Activated naive CD8-positive, alpha-beta T cell (primary cell): Measurements from ENCODE around the gene PRTG.

Experiments used
- H3K27ac Mint-ChIP-seq: one replicate; pipeline ENCODE4 v1.8.0; 2021; ENCODE audit warnings: mixed read lengths
- H3K27me3 Mint-ChIP-seq: one replicate; pipeline ENCODE4 v1.8.0; 2021; ENCODE audit warnings: mixed read lengths
- H3K36me3 Mint-ChIP-seq: one replicate; pipeline ENCODE4 v1.8.0; 2021; ENCODE audit warnings: mixed read lengths
- H3K4me1 Mint-ChIP-seq: one replicate; pipeline ENCODE4 v1.8.0; 2021; ENCODE audit warnings: low read depth, mixed read lengths
- H3K4me3 Mint-ChIP-seq: one replicate; pipeline ENCODE4 v1.8.0; 2021; ENCODE audit warnings: mild to moderate bottlenecking, mixed read lengths
- H3K9me3 Mint-ChIP-seq: one replicate; pipeline ENCODE4 v1.8.0; 2021; ENCODE audit warnings: low read depth, mixed read lengths

Gene PRTG

DNA sequence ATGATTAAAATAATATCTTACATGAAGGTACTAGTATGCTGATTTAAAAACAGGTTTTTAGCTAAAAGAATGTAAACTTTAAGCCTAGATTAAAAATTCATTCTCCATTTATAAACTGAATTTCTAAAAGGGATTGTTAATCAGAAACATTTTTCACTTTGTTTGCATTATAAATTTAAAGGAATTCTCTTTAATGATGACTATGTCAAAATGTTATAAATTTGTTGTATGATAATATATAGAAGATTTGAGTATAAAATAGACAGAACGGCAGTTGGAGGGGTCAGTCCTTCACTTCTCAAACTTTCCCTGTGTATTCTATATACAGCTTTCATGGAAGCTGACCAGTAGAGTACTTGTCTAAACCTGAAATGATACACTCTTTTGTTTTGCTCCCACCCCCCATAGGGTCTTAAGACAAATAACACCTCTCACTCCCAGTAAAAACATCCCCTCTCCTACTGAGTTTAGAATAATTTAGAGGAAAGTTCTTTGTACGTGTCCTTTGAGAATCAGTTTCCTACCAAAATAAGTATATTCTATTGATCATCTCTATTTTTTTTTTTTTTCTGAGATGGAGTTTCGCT, 90.0 kb downstream of the PRTG start:
- Mint-ChIP-seq H3K4me3 (no peak overlapping the region), H3K9me3 (no peaks in the 10 kb centered on the region), H3K27me3 (peaks cover 1% of the 10 kb centered on the region), H3K4me1 (no peaks in the 10 kb centered on the region), H3K36me3 (no peaks in the 10 kb centered on the region), H3K27ac (no peak overlapping the region)

DNA sequence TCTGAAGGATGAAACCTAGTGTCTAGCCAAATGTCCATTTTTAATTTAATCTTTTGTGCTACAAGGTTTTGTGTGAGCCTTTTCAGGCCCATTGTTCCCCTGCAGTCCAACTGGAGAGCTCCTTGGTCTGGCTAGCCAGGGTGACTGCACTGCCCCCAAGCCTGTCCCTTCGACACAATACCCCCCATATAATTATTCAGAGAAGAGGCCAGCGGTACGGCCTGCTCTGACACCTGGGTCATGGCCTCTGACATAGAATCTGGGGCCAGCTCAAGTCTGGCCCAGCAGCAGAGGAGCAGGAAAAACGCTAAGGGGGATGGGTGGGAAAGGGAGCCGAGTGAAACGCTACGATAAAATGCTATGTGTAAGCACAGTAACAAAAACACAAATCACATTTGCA, 90.6 kb downstream of the PRTG start:
- H3K9me3 Mint-ChIP-seq = no peaks in the 10 kb centered on the region
- no peaks in the 10 kb centered on the region for H3K4me1 Mint-ChIP-seq
- no peak overlapping the region for H3K27ac Mint-ChIP-seq
- H3K4me3 Mint-ChIP-seq = no peak overlapping the region
- no peaks in the 10 kb centered on the region for H3K36me3 Mint-ChIP-seq
- H3K27me3 Mint-ChIP-seq = peaks cover 1% of the 10 kb centered on the region

DNA sequence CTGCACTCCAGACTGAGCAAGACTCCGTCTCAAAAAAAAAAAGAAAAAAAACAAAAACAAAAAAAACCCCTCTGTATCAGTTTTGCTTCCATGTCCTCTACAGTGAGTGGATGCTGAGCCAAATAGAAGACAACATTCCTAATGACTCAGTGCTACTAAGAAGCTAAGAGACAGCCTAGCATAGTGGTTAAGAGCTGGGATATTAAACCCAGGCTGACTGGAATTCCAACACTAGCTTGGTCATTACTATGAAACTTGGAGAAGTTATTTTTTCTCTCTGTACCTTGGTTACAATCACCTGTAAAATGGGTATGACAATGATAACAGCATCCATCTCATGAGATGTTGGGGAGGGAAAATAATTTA, 93.9 kb downstream of the PRTG start:
- H3K4me1 Mint-ChIP-seq = no peaks in the 10 kb centered on the region
- H3K4me3 Mint-ChIP-seq = no peak overlapping the region
- no peak overlapping the region for H3K27ac Mint-ChIP-seq
- no peaks in the 10 kb centered on the region for H3K9me3 Mint-ChIP-seq
- H3K27me3 Mint-ChIP-seq = peaks cover 1% of the 10 kb centered on the region
- no peaks in the 10 kb centered on the region for H3K36me3 Mint-ChIP-seq

DNA sequence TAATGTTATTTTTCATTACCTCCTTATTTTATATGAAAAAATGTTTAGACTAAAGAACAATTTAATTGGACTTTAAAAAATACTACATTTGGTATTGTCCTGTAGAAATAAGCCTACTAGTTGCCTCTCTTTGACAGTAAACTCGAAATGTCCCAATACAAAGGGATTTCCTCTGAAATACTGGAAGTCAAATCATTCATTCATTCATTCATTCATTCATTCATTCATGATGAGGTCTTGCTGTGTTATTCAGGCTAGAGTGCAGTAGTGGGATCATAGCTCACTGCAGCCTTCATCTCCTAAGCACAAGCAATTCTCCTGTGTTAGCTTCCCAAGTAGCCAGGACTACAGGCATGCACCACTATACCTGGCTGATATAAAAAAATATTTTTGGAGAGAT, 104.2 kb downstream of the PRTG start:
- no peaks in the 10 kb centered on the region for H3K36me3 Mint-ChIP-seq
- H3K9me3 Mint-ChIP-seq = no peaks in the 10 kb centered on the region
- H3K4me1 Mint-ChIP-seq = no peaks in the 10 kb centered on the region
- H3K27me3 Mint-ChIP-seq = peaks cover 3% of the 10 kb centered on the region
- no peak overlapping the region for H3K4me3 Mint-ChIP-seq
- H3K27ac Mint-ChIP-seq = no peak overlapping the region

DNA sequence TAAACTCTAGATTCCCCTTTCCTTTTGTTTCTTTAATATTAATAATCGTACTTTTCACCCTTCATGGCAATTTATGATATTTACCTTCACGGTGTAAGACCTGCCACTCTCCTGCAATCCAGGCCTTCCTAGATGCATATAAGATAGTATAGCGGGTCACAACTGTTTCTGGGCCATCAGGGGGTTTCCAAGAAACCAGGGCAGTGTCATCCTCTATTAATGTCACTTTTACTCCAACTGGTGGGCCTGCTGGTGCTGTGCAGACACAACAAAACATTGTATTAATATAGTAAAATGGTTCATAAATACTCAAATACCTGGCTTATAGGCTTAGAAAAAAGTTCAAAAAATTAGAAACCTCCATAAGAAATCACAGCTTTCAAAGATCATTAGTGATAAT, 105.9 kb downstream of the PRTG start:
- no peaks in the 10 kb centered on the region for H3K9me3 Mint-ChIP-seq
- H3K4me1 Mint-ChIP-seq = no peaks in the 10 kb centered on the region
- peaks cover 3% of the 10 kb centered on the region for H3K27me3 Mint-ChIP-seq
- no peak overlapping the region for H3K4me3 Mint-ChIP-seq
- no peaks in the 10 kb centered on the region for H3K36me3 Mint-ChIP-seq
- H3K27ac Mint-ChIP-seq = no peak overlapping the region

DNA sequence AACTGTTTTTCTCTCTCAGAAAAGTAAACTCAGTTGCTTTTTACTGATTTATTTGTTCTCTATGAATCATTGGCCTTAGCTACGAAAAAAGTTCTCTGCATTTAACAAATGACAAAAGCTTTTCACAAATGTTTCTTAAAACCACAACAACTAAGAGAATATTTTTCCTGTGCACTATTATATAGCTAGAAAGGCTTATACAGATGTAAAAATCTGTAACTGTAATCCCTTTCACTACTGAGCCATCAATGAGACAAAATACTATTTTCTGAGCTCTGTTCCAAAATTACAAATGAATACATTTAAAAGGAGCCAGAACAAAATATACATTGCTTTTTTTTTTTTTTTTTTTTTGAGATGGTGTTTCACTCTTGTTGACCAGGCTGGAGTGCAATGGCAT, 109.2 kb downstream of the PRTG start:
- no peak overlapping the region for H3K4me3 Mint-ChIP-seq
- no peaks in the 10 kb centered on the region for H3K4me1 Mint-ChIP-seq
- no peaks in the 10 kb centered on the region for H3K27me3 Mint-ChIP-seq
- H3K27ac Mint-ChIP-seq = no peak overlapping the region
- no peaks in the 10 kb centered on the region for H3K9me3 Mint-ChIP-seq
- no peaks in the 10 kb centered on the region for H3K36me3 Mint-ChIP-seq

DNA sequence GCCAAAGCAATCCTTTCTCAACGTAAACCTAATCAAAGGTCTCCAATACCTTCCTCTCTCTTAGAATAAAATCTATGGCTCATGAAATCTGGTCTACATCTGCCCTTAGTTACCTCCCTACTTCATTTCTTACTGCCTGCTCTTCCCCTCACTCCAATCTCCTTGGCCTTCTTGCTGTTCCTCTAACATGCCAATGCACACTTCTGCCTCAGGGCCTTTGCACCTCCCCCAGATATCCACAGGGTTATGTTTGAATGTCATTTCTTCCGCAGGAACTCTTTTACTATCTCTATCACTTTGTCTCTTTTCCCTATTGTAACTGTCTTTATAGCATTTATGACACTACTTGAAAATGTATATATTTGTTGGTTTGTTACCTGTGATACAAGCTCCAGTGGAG, 110.5 kb downstream of the PRTG start:
- no peak overlapping the region for H3K27ac Mint-ChIP-seq
- no peaks in the 10 kb centered on the region for H3K9me3 Mint-ChIP-seq
- no peaks in the 10 kb centered on the region for H3K4me1 Mint-ChIP-seq
- no peaks in the 10 kb centered on the region for H3K27me3 Mint-ChIP-seq
- no peak overlapping the region for H3K4me3 Mint-ChIP-seq
- H3K36me3 Mint-ChIP-seq = no peaks in the 10 kb centered on the region

DNA sequence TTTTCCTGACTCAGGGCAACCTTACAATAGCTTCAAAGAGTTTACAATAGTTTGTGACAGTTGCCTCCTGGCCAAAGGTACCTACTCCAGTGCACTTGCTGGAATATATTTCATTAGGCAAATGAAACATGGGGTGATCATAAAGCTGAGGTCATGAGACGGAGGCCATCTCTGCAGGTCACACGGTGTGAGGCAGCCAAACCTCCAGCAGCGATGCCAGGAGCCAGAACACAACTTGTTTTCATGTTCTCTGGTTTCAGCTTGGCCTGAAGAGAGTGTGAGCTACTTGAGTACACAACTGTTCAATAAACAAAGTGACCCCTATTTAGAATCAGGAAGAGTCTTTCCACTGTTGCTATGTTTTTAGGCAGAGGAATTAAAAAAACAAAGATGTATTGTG, 112.1 kb downstream of the PRTG start:
- H3K9me3 Mint-ChIP-seq = no peaks in the 10 kb centered on the region
- H3K4me3 Mint-ChIP-seq = no peak overlapping the region
- H3K36me3 Mint-ChIP-seq = no peaks in the 10 kb centered on the region
- no peak overlapping the region for H3K27ac Mint-ChIP-seq
- no peaks in the 10 kb centered on the region for H3K27me3 Mint-ChIP-seq
- no peaks in the 10 kb centered on the region for H3K4me1 Mint-ChIP-seq

DNA sequence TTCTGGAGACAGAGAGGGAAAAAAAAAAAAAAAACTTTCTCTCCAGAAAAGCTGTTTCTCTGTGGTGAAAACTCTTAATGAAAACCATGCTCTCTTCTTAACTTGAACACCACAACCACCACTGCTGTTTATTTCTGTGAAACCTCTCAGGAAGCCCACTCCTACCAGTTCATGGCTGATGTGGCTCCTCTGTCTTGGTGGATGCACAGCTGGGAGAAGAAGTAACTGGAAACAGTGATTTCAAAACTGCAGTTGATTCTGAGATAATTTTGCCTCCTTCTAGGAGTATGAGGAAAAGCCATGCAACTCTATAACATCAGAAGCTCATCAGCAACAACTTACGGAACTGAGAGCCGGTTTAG, 114.6 kb downstream of the PRTG start:
- H3K4me1 Mint-ChIP-seq = no peaks in the 10 kb centered on the region
- H3K27ac Mint-ChIP-seq = no peak overlapping the region
- H3K27me3 Mint-ChIP-seq = no peaks in the 10 kb centered on the region
- H3K4me3 Mint-ChIP-seq = no peak overlapping the region
- H3K9me3 Mint-ChIP-seq = no peaks in the 10 kb centered on the region
- H3K36me3 Mint-ChIP-seq = no peaks in the 10 kb centered on the region

DNA sequence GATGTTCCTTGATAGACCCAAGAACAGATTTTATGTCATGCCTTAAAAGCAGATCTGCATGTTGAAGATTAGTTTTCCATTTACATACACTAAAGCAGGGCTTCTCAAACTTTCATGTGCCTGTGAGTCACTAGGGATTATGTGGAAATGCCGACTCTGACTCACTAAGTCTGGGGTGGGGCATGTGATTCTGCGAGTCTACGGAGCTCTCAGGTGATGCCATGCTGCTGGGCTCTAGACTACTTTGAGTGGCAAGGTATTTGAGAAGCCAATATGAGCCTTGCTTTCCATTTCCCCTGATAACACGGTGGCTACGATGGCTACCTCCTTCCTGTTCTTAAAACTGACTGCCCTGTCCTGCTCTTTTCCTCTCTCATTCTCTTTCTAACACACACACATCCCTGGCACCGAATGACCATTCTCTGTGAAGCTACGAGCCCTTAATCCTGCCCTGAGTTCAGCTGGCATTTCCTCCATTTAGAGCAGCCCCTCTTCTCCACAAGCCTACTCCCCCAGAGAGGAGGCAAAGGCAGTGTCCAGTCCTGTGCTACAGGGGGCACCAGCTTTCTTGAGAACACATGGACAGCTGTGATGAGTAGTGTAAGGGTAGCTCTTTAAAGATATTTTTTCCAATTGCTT, 115.1 kb downstream of the PRTG start:
- H3K27ac Mint-ChIP-seq = no peak overlapping the region
- no peaks in the 10 kb centered on the region for H3K27me3 Mint-ChIP-seq

DNA sequence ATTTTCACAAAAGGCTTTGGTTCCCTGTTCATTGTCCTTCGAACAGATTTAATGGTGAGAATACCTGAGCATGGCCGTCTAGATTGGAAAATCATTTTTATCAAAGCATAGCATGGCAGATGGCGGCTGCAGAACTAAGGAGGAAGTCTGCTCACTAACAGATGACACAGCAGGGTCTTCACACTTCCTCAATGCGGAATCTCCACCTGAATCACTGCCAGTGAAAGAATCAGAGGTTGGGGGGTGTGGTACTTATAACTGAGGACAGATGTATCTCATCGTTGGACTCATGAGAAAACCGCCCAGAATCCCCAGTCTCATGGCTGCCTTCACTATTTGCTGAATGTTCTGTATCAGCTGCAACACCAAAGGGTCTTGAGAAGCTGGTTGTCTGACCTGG, 123.2 kb downstream of the PRTG start:
- H3K36me3 Mint-ChIP-seq = no peaks in the 10 kb centered on the region
- no peaks in the 10 kb centered on the region for H3K4me1 Mint-ChIP-seq
- H3K27me3 Mint-ChIP-seq = peaks cover 7% of the 10 kb centered on the region
- H3K9me3 Mint-ChIP-seq = no peaks in the 10 kb centered on the region
- H3K4me3 Mint-ChIP-seq = no peak overlapping the region
- no peak overlapping the region for H3K27ac Mint-ChIP-seq

More for the DNA sequence above, 115.1 kb downstream of the PRTG start:
- no peaks in the 10 kb centered on the region for H3K4me1 Mint-ChIP-seq
- no peaks in the 10 kb centered on the region for H3K9me3 Mint-ChIP-seq
- H3K36me3 Mint-ChIP-seq = no peaks in the 10 kb centered on the region
- no peak overlapping the region for H3K4me3 Mint-ChIP-seq

DNA sequence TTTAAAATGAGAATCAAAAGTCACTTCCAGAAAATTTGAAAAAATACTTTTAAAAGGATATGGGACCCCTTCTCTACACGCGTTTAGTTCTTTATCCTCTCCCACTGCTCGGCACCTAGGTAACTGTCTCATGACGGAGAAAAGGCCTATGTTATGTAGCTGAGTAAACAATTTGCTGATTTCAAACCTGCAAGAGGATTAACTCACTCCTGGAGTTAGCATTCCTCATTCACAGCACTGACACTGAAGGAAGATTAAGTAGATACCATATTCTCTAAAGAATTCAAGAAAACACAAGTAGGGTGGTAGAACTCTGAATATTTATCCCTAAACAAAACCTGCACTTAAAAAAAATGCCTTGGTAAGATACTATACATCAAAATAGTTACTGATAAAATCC, 124.6 kb downstream of the PRTG start:
- Mint-ChIP-seq H3K4me3 (no peak overlapping the region), H3K36me3 (no peaks in the 10 kb centered on the region), H3K4me1 (no peaks in the 10 kb centered on the region), H3K27ac (no peak overlapping the region), H3K27me3 (peaks cover 12% of the 10 kb centered on the region), H3K9me3 (no peaks in the 10 kb centered on the region)

DNA sequence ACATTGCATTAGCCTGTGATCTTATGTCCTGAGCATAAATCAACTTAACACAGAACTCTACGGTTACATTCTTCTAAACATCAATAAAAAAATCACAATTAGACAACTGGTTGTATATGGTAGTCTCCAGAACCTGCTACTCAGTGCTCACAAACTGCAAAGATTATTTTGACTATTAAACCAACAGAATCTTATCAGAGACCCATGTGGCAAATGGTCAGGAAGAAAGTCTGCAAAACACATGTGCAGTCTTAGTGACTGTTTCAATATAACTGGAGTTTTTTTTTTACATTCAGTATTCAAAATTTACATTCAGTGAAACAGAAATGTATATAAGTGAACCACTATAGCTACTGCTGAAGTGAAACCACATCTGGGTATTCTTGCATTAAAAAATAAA, 127.5 kb downstream of the PRTG start:
- no peaks in the 10 kb centered on the region for H3K9me3 Mint-ChIP-seq
- no peaks in the 10 kb centered on the region for H3K36me3 Mint-ChIP-seq
- no peak overlapping the region for H3K4me3 Mint-ChIP-seq
- H3K27ac Mint-ChIP-seq = no peak overlapping the region
- H3K27me3 Mint-ChIP-seq = peaks cover 15% of the 10 kb centered on the region
- no peaks in the 10 kb centered on the region for H3K4me1 Mint-ChIP-seq

DNA sequence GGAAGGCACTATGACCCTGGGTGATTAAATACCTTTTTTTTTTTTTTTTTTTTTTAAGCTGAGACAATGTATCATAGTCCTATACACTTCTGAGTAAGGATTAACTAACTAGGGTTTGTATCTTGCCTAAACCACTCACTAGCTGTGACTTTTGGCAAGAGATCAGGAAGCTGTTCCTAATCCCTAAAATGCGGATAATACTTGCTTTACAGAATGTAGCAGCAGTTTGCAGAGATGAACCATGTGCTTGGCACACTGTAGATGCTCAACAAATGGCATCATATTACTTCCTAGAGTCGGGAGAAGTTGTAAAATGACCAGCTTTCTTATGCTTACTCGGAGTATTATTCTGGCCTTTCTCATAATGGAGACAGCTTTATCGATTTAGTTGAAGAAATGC, 129.2 kb downstream of the PRTG start:
- Mint-ChIP-seq H3K36me3 (no peaks in the 10 kb centered on the region), H3K27me3 (peaks cover 14% of the 10 kb centered on the region), H3K4me1 (no peaks in the 10 kb centered on the region), H3K27ac (no peak overlapping the region), H3K9me3 (no peaks in the 10 kb centered on the region), H3K4me3 (no peak overlapping the region)

DNA sequence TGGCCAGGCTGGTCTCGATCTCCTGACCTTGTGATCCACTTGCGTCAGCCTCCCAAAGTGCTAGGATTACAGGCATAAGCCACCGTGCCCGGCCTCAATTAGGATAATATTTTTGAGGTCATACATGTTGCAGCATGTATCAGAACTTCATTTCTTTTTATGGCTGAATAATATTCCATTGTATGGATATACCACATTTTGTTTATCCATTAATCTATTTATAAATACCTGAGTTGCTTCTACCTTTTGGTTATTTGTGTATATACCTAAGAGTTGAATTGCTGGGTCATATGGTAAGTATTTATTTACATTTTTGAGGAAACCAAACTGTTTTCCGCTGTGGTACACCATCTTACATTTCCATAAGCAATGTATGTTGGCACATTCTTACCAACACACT, 136.7 kb downstream of the PRTG start:
- Mint-ChIP-seq H3K36me3 (peaks cover 2% of the 10 kb centered on the region), H3K27me3 (peaks cover 5% of the 10 kb centered on the region), H3K9me3 (peaks cover 5% of the 10 kb centered on the region), H3K4me3 (no peak overlapping the region), H3K27ac (no peak overlapping the region), H3K4me1 (no peaks in the 10 kb centered on the region)

DNA sequence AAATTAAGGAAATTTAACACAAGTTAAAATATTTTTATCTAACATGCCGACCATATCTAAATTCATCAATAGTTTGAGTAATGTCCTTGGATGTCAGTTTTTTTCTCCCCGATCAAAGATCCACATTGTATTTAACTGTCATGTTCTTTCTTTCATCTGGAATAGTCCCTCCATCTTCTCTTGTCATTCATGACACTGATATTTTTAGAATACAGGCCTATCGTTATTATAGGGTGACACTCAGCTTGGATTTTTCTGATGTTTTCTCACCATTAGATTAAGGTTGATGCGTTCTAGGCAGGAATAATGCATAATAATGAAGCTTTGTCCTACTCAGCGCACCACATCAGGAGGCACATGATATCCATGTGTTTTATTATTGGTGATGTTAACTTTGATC, 141.6 kb downstream of the PRTG start:
- H3K9me3 Mint-ChIP-seq = no peaks in the 10 kb centered on the region
- peaks cover 2% of the 10 kb centered on the region for H3K36me3 Mint-ChIP-seq
- H3K27ac Mint-ChIP-seq = no peak overlapping the region
- peaks cover 6% of the 10 kb centered on the region for H3K27me3 Mint-ChIP-seq
- H3K4me1 Mint-ChIP-seq = no peaks in the 10 kb centered on the region
- no peak overlapping the region for H3K4me3 Mint-ChIP-seq
